ENCODE measurements around the gene FERMT3.
A peak's percentile ranks its signal among the peaks of the same experiment; 100 is the strongest.

FERMT3 gene

GRCh38 chr11:64238999-64239398, 32.5 kb downstream of the FERMT3 start:
- TF ChIP-seq CTCF (IDR thresholded peaks at IDR 0.05; ENCODE audit: low read depth, low read length, poor library complexity, severe bottlenecking) (no peak), EZH2phosphoT487 (IDR thresholded peaks at IDR 0.05; ENCODE audit: borderline replicate concordance, low read length) (no peak)
- H3K27ac ChIP-seq (ENCODE audit: low read depth, low read length) = peak overlapping the region; percentile 97
- H3K4me1 ChIP-seq (ENCODE audit: control insufficient read depth, low read length) = peaks cover 73% of the 10 kb centered on the region
- H3K9me2 ChIP-seq (replicated peaks; ENCODE audit: control insufficient read depth, low read length) = no peaks in the 10 kb centered on the region
- H3K79me2 ChIP-seq (ENCODE audit: control insufficient read depth, low read length) = peaks cover 41% of the 10 kb centered on the region
- H3K4me3 ChIP-seq (ENCODE audit: low read length) = peak overlapping the region; percentile 99
- H3K27me3 ChIP-seq (ENCODE audit: control insufficient read depth, low read length) = no peaks in the 10 kb centered on the region
- H3F3A ChIP-seq (ENCODE audit: control insufficient read depth, insufficient read depth) = peaks cover 35% of the 10 kb centered on the region
- no peaks in the 10 kb centered on the region; the same call in 1 of the 2 replicates for H4K20me1 ChIP-seq (ENCODE audit: control insufficient read depth, insufficient read depth, low read depth, low read length)
- no peaks in the 10 kb centered on the region for H3K9me3 ChIP-seq (ENCODE audit: control insufficient read depth, insufficient read depth, low read length)
- H3K4me2 ChIP-seq (ENCODE audit: low read length) = peak overlapping the region; percentile 92
- H3K36me3 ChIP-seq (ENCODE audit: control insufficient read depth, low read length) = peaks cover 63% of the 10 kb centered on the region

GRCh38 chr11:64239662-64240434, 33.3 kb downstream of the FERMT3 start:
- TF ChIP-seq CTCF (IDR thresholded peaks at IDR 0.05; ENCODE audit: low read depth, low read length, poor library complexity, severe bottlenecking) (no peak), EZH2phosphoT487 (IDR thresholded peaks at IDR 0.05; ENCODE audit: borderline replicate concordance, low read length) (no peak)
- no peaks in the 10 kb centered on the region for H3K9me3 ChIP-seq (ENCODE audit: control insufficient read depth, insufficient read depth, low read length)
- H3K36me3 ChIP-seq (ENCODE audit: control insufficient read depth, low read length) = peaks cover 71% of the 10 kb centered on the region
- no peaks in the 10 kb centered on the region for H3K27me3 ChIP-seq (ENCODE audit: control insufficient read depth, low read length)
- H4K20me1 ChIP-seq (ENCODE audit: control insufficient read depth, insufficient read depth, low read depth, low read length) = no peaks in the 10 kb centered on the region; the same call in 1 of the 2 replicates
- H3K9me2 ChIP-seq (replicated peaks; ENCODE audit: control insufficient read depth, low read length) = no peaks in the 10 kb centered on the region
- H3K27ac ChIP-seq (ENCODE audit: low read depth, low read length) = peak overlapping the region; percentile 97
- peak overlapping the region; percentile 99 for H3K4me3 ChIP-seq (ENCODE audit: low read length)
- H3F3A ChIP-seq (ENCODE audit: control insufficient read depth, insufficient read depth) = peaks cover 40% of the 10 kb centered on the region
- H3K4me1 ChIP-seq (ENCODE audit: control insufficient read depth, low read length) = peaks cover 76% of the 10 kb centered on the region
- H3K79me2 ChIP-seq (ENCODE audit: control insufficient read depth, low read length) = peaks cover 46% of the 10 kb centered on the region
- H3K4me2 ChIP-seq (ENCODE audit: low read length) = peak overlapping the region; percentile 92

GRCh38 chr11:64240435-64241240, 34.1 kb downstream of the FERMT3 start, which contains the start of gene FKBP2:
FKBP2 (plus strand) TSS chr11:64241095; CDS start chr11:64242388, 1,293 bp downstream.
- Histone ChIP-seq H3K4me3 (ENCODE audit: low read length) (peak within 1 kb of the TSS; percentile 99), H3K27ac (ENCODE audit: low read depth, low read length) (peak within 1 kb of the TSS; percentile 97), H3F3A (ENCODE audit: control insufficient read depth, insufficient read depth) (peaks cover 44% of the 10 kb centered on the region), H3K9me3 (ENCODE audit: control insufficient read depth, insufficient read depth, low read length) (no peaks in the 10 kb centered on the region), H3K27me3 (ENCODE audit: control insufficient read depth, low read length) (no peaks in the 10 kb centered on the region), H3K4me1 (ENCODE audit: control insufficient read depth, low read length) (peaks cover 76% of the 10 kb centered on the region), H4K20me1 (ENCODE audit: control insufficient read depth, insufficient read depth, low read depth, low read length) (no peaks in the 10 kb centered on the region; the same call in 1 of the 2 replicates), H3K36me3 (ENCODE audit: control insufficient read depth, low read length) (peaks cover 74% of the 10 kb centered on the region), H3K9me2 (replicated peaks; ENCODE audit: control insufficient read depth, low read length) (no peaks in the 10 kb centered on the region), H3K79me2 (ENCODE audit: control insufficient read depth, low read length) (peaks cover 46% of the 10 kb centered on the region), H3K4me2 (ENCODE audit: low read length) (peak within 1 kb of the TSS; percentile 92)
- no peak for TF ChIP-seq EZH2phosphoT487 (IDR thresholded peaks at IDR 0.05; ENCODE audit: borderline replicate concordance, low read length)
